ENCODE data around the gene PTPRF.

Gene PTPRF

DNA sequence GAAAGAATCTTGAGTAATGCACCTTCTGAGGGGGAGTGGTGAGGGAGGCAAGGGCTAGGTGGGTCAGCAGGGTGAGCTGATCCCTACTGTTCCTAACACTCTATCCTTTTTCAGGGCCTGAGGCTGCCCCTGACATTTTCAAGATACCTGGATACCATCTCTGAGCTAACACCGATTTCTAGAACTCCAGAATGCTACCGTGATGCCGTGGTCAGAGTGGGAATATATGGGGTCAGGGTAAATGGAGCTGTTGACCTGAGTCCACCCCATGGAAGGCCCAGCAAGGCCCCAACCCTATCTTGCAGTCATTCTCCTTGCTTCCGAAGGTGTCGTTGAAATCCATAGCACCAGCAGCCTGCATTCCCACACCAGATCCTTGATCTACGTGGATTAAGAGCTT lies 18.0 kb upstream of the PTPRF start:
- no peak for TF ChIP-seq CTCF (IDR thresholded peaks at IDR 0.05; ENCODE audit: low read depth, low read length)

DNA sequence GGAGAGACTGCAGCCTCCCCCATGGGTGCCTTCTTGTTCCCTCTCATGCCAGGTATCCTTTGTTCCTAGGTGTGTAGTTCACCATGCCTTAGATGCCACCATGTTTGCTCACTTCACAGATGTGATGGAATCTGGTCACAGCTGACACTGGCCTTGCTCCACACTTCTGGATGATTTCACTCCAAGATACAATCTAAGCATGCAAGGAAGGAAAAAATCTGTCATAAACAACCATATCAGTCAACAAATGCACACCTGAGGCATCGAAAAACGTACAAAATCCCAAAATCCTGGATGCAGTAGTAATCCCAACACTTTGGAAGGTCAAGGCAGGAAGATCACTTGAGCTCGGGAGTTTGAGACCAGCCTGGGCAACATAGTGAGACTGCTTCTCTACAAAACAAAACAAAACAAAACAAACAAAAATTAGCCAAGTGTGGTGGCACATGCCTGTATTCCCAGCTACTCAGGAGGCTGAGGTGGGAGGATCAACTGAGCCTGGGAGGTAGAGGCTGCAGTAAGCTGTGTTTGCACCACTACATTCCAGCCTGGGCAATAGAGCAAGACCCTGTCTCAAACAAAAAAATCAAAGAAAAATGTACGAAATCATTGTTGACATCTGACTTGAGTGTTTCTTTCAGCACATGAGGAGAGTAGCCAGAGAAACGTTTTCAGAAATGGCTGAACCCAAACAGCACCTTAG lies 17.1 kb upstream of the PTPRF start:
- no peak for TF ChIP-seq CTCF (IDR thresholded peaks at IDR 0.05; ENCODE audit: low read depth, low read length)
- no peak overlapping the region for H3K4me3 ChIP-seq (ENCODE audit: low read depth, low read length)

More for the DNA sequence above, 18.0 kb upstream of the PTPRF start:
- no peak overlapping the region for H3K4me3 ChIP-seq (ENCODE audit: low read depth, low read length)

DNA sequence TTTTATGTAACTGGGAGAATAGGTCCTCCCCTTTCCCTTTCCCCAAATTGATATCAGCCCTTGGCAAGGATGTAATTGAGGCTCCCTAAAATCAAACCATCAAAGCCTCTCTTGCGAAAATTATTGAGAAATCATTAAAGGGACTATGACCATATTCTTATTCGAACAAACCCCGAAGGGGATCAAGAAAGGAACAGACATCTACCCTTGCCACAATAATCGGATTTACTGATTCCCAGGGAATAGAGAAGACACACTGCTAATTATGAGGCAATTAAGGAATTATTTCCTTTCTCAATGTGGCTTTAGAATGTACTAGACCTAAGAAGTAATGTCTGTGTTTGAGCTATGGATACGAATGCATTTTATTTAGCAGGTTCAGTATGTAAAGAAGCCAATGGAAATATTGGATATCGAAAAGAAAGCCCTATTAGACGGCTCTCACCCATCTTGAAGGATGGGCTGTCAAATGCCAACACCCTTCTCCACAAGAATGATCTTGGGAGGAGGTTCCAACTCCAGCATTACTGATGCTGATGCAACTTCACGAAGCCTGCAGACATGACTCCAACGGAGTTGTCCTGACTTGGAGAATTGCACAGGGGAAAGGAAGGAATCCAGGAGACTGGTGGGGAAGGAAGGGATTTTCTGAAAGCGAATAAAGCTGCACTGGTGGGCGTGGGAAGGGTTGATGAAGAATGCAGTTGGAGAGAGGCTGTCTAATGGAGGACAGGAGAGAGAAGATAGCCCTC lies 11.6 kb upstream of the PTPRF start:
- TF ChIP-seq CTCF (IDR thresholded peaks at IDR 0.05; ENCODE audit: low read depth, low read length): no peak
- no peak overlapping the region for H3K4me3 ChIP-seq (ENCODE audit: low read depth, low read length)

DNA sequence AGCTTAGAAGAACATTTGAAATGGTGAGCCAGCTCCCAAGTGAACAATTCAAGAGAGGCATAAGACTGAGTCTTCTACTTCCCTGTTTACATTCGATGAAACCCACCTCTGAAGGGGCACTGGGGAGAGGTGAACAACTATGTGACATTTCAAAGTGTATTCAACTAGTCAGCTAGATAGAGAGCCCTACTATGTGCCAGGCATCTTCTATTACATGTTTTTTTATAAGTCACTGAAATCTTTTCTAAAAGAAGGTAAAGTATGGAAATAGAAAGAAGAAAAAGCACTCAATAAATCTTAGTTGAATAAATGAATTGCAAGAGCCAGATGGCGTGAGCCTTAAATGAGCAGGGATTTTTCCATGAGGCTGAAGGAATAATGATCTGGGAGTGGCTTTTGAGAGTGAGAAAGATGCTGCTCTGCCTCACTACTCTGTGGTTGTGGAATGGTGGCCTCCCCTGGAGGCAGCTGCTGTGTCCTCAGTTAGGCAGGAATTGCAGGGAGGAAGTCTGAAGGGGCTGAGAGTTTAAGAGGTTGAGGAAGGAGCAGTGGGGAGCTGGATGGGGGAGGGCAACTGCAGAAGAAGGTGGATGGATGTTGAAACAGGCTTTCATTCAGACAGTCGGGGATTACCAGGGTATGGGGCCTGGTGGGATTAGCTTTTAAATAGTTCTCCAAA lies 10.4 kb upstream of the PTPRF start:
- H3K4me3 ChIP-seq (ENCODE audit: low read depth, low read length): no peak overlapping the region
- no peak for TF ChIP-seq CTCF (IDR thresholded peaks at IDR 0.05; ENCODE audit: low read depth, low read length)

GRCh38 chr1:43521078-43521477 lies 9.6 kb upstream of the PTPRF start:
- no peak for TF ChIP-seq CTCF (IDR thresholded peaks at IDR 0.05; ENCODE audit: low read depth, low read length)
- no peak overlapping the region for H3K4me3 ChIP-seq (ENCODE audit: low read depth, low read length)

GRCh38 chr1:43521756-43522155 lies 8.9 kb upstream of the PTPRF start:
- H3K4me3 ChIP-seq (ENCODE audit: low read depth, low read length): no peak overlapping the region
- no peak for TF ChIP-seq CTCF (IDR thresholded peaks at IDR 0.05; ENCODE audit: low read depth, low read length)

DNA sequence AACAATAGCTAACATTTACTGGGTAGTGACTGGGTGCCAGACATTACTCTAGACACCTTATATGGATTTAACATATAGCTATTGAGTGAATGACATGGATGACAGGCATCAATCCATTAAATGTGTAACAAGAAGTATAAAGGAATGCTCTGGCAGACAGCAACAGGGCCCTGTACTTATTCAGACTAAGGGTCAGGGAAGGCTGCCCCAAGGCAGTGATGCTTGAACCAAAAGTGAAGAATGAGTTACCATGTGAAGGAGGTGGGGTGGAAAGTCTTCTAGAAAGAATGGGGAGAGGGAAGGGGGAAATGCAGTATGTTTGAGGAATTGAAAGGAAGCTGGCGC lies 8.3 kb upstream of the PTPRF start:
- no peak for TF ChIP-seq CTCF (IDR thresholded peaks at IDR 0.05; ENCODE audit: low read depth, low read length)
- no peak overlapping the region for H3K4me3 ChIP-seq (ENCODE audit: low read depth, low read length)

Measured in WI38 (cell line).